RWPE2 (cell line): ENCODE measurements around the gene LAMA5.

Experiments used
- ATAC-seq: fragments of 200-7000 bp; cut with Tn5 transposase; 3 replicates; pipeline ENCODE4 v1.9.1; 2021; ENCODE audit warnings: low read depth
- DNase-seq: peaks from one replicate; pipeline ENCODE4 v3.0.0-alpha.2; 2020; ENCODE audit warnings: low spot score
- H3K27ac ChIP-seq: fragments of 450-650 bp; 2 replicates; pipeline ENCODE4 v1.5.1; 2017; ENCODE audit warnings: mild to moderate bottlenecking; ENCODE audit not compliant: poor library complexity, severe bottlenecking
- H3K27me3 ChIP-seq: fragments of 250-450 bp; sonication (Bioruptor Pico); 2 replicates; pipeline ENCODE4 v1.5.1; 2021; ENCODE audit warnings: mild to moderate bottlenecking, moderate library complexity; ENCODE audit not compliant: insufficient read depth, poor library complexity, severe bottlenecking
- H3K36me3 ChIP-seq: fragments of 250-450 bp; sonication (Bioruptor Pico); 2 replicates; pipeline ENCODE4 v1.5.1; 2020; ENCODE audit warnings: low read depth, mild to moderate bottlenecking, moderate library complexity
- H3K4me1 ChIP-seq: fragments of 250-450 bp; sonication (Bioruptor Pico); 2 replicates; pipeline ENCODE4 v1.5.1; 2021; ENCODE audit warnings: mild to moderate bottlenecking, moderate library complexity; ENCODE audit not compliant: insufficient read depth, poor library complexity, severe bottlenecking
- H3K4me3 ChIP-seq: fragments of 250-450 bp; sonication (Bioruptor Pico); 2 replicates; pipeline ENCODE4 v1.5.1; 2021; ENCODE audit warnings: mild to moderate bottlenecking, moderate library complexity; ENCODE audit not compliant: severe bottlenecking
- H3K9me3 ChIP-seq: fragments of 250-450 bp; sonication (Bioruptor Pico); 2 replicates; pipeline ENCODE4 v1.5.1; 2021; ENCODE audit warnings: mild to moderate bottlenecking, moderate library complexity; ENCODE audit not compliant: severe bottlenecking
- CTCF ChIP-seq: fragments of 450-650 bp; IDR thresholded peaks from one replicate; pipeline ENCODE4 v1.5.1; 2017; ENCODE audit warnings: mild to moderate bottlenecking, moderate library complexity; ENCODE audit not compliant: poor library complexity, severe bottlenecking

LAMA5 gene

GRCh38 chr20:62369815-62370114, 2.7 kb upstream of the LAMA5 start:
- no peak for TF ChIP-seq CTCF
- Histone ChIP-seq H3K27me3 (no peaks in the 10 kb centered on the region), H3K4me1 (peaks cover 38% of the 10 kb centered on the region), H3K9me3 (no peaks in the 10 kb centered on the region), H3K36me3 (peaks cover 13% of the 10 kb centered on the region), H3K4me3 (no peak overlapping the region), H3K27ac (peak overlapping the region; percentile 99)
- DNase-seq, result no peak
- ATAC-seq, result no peak

- peaks cover 43% of the 10 kb centered on the region for H3K4me1 ChIP-seq
- TF ChIP-seq CTCF, result peak; percentile 86
- H3K27ac ChIP-seq, result peak overlapping the region; percentile 99
- H3K36me3 ChIP-seq, result peaks cover 18% of the 10 kb centered on the region
- DNase-seq (peak; percentile 99), ATAC-seq (peak; percentile 45)
- peak overlapping the region; percentile 98 for H3K4me3 ChIP-seq
- no peaks in the 10 kb centered on the region for H3K9me3 ChIP-seq
- no peaks in the 10 kb centered on the region for H3K27me3 ChIP-seq
Observed at GRCh38 chr20:62368976-62369814, 2.1 kb upstream of the LAMA5 start.

- peaks cover 26% of the 10 kb centered on the region for H3K36me3 ChIP-seq
- no peaks in the 10 kb centered on the region for H3K9me3 ChIP-seq
- DNase-seq (peak; percentile 96), ATAC-seq (0 out of 3 replicates have a peak, but pooled peaks have one; percentile 0)
- peak overlapping the region; percentile 98 for H3K4me3 ChIP-seq
- no peaks in the 10 kb centered on the region for H3K27me3 ChIP-seq
- TF ChIP-seq CTCF, result no peak
- H3K4me1 ChIP-seq, result peaks cover 50% of the 10 kb centered on the region
- peak overlapping the region; percentile 99 for H3K27ac ChIP-seq
Observed at GRCh38 chr20:62368392-62368975, 1.4 kb upstream of the LAMA5 start.

GRCh38 chr20:62367633-62368391, 700 bp upstream of the LAMA5 start:
- TF ChIP-seq CTCF, result no peak
- H3K27ac ChIP-seq, result peak overlapping the region; percentile 99
- DNase-seq (peak; percentile 93), ATAC-seq (no peak)
- H3K9me3 ChIP-seq, result no peaks in the 10 kb centered on the region
- H3K27me3 ChIP-seq, result no peaks in the 10 kb centered on the region
- H3K4me3 ChIP-seq, result peak overlapping the region; percentile 98
- H3K4me1 ChIP-seq, result peaks cover 57% of the 10 kb centered on the region
- H3K36me3 ChIP-seq, result peaks cover 32% of the 10 kb centered on the region
